K562 (cell line): ENCODE measurements around the gene PRELID1. TPM values are rescaled to one million over a fixed set of nuclear protein-coding genes. Genes with fewer than 3 reads are reported as not detected.
A peak's percentile ranks its signal among the peaks of the same experiment; 100 is the strongest.

Source experiments
- ATF1 ChIP-seq, 2 experiments: fragments of 450-650 bp in 1 of 2; IDR thresholded peaks; 2 replicates each; pipeline ENCODE4 v1.6.1; 2016; ENCODE audit warnings: missing compliant biosample characterization in 1 of 2, missing genetic modification characterization in 1 of 2
- CAMTA2 ChIP-seq: fragments of 250-450 bp; sonication (Bioruptor Pico); conservative IDR thresholded peaks from 2 replicates; pipeline ENCODE4 v1.5.1; 2022
- EZH2 ChIP-seq: IDR thresholded peaks from 2 replicates; pipeline ENCODE4 v1.6.1; 2012; ENCODE audit warnings: low read depth, mild to moderate bottlenecking, inconsistent platforms, low read length, borderline replicate concordance
- FIP1L1 ChIP-seq: fragments of 200-400 bp; formaldehyde crosslinking; IDR thresholded peaks from 2 replicates; pipeline ENCODE4 v1.6.1; 2018; ENCODE audit warnings: mild to moderate bottlenecking, low read depth, low read length; ENCODE audit not compliant: poor library complexity, severe bottlenecking
- HNRNPLL ChIP-seq: fragments of 200-400 bp; formaldehyde crosslinking; IDR thresholded peaks from 2 replicates; pipeline ENCODE4 v1.6.1; 2017; ENCODE audit warnings: low read length, low read depth, mild to moderate bottlenecking; ENCODE audit not compliant: poor library complexity, severe bottlenecking
- KLF1 ChIP-seq: fragments of 450-650 bp; IDR thresholded peaks from 2 replicates; pipeline ENCODE4 v1.6.1; 2016; ENCODE audit warnings: missing genetic modification characterization, missing compliant biosample characterization
- KLF6 ChIP-seq: fragments of 250-450 bp; sonication (Bioruptor Pico); IDR thresholded peaks from 2 replicates; pipeline ENCODE4 v1.4.0; 2020; ENCODE audit warnings: mild to moderate bottlenecking, moderate library complexity, borderline replicate concordance
- NR2C2 ChIP-seq, 2 experiments: fragments of 200-800 bp in 1 of 2; sonication (Bioruptor generic) in 1 of 2; sonication (generic) in 1 of 2; formaldehyde crosslinking in 1 of 2; IDR thresholded peaks; 2 replicates each; pipeline versions ENCODE4 v1.6.1 to v1.8.0; 2016 to 2022; ENCODE audit warnings: mild to moderate bottlenecking in 1 of 2, missing compliant biosample characterization in 1 of 2, missing genetic modification characterization in 1 of 2, missing genetic modification reagents in 1 of 2
- RBM39 ChIP-seq: fragments of 200-400 bp; formaldehyde crosslinking; optimal IDR thresholded peaks from 2 replicates; pipeline ENCODE3; 2018; ENCODE audit warnings: low read depth, low read length
- SMARCE1 ChIP-seq: fragments of 450-650 bp; IDR thresholded peaks from 2 replicates; pipeline ENCODE4 v1.7.1; 2016; ENCODE audit warnings: mild to moderate bottlenecking
- SP2 ChIP-seq: IDR thresholded peaks from 2 replicates; pipeline ENCODE4 v1.6.1; 2011; ENCODE audit warnings: mild to moderate bottlenecking, low read depth, low read length, moderate library complexity; ENCODE audit not compliant: poor library complexity, severe bottlenecking; ENCODE audit errors: extremely low read depth
- SRSF7 ChIP-seq: fragments of 200-400 bp; formaldehyde crosslinking; optimal IDR thresholded peaks from 2 replicates; pipeline ENCODE3; 2017; ENCODE audit warnings: mild to moderate bottlenecking, low read depth, low read length
- TOE1 ChIP-seq, 2 experiments: fragments of 450-650 bp in 1 of 2; sonication (generic) in 1 of 2; formaldehyde crosslinking in 1 of 2; IDR thresholded peaks; 2 replicates each; pipeline versions ENCODE4 v1.7.1 to v1.8.0; 2016 to 2022; ENCODE audit warnings: borderline replicate concordance in 2 of 2, mild to moderate bottlenecking in 2 of 2, antibody characterized with exemption in 1 of 2, inconsistent platforms in 1 of 2, low read depth in 1 of 2, missing genetic modification reagents in 1 of 2, moderate library complexity in 1 of 2
- ZBED1 ChIP-seq: IDR thresholded peaks from 2 replicates; pipeline ENCODE4 v1.6.1; 2014
- ZFP36 ChIP-seq: fragments of 150-350 bp; IDR thresholded peaks from 2 replicates; pipeline ENCODE4 v1.6.1; 2018; ENCODE audit warnings: low read length, low read depth; ENCODE audit not compliant: partially characterized antibody
- ZKSCAN3 ChIP-seq: fragments of 250-450 bp; sonication (Bioruptor Pico); IDR thresholded peaks from 2 replicates; pipeline ENCODE4 v1.4.0; 2020
- ZNF133 ChIP-seq: fragments of 250-450 bp; sonication (Bioruptor Pico); IDR thresholded peaks from 2 replicates; pipeline ENCODE4 v1.4.0; 2020; ENCODE audit warnings: mild to moderate bottlenecking
- ZNF217 ChIP-seq: sonication (generic); formaldehyde crosslinking; IDR thresholded peaks from 2 replicates; pipeline ENCODE4 v1.8.0; 2022; ENCODE audit warnings: mild to moderate bottlenecking, missing genetic modification reagents
- ZNF23 ChIP-seq: fragments of 250-450 bp; sonication (Bioruptor Pico); IDR thresholded peaks from 2 replicates; pipeline ENCODE4 v1.4.0; 2020; ENCODE audit warnings: mild to moderate bottlenecking
- ZNF695 ChIP-seq: fragments of 450-650 bp; formaldehyde crosslinking; IDR thresholded peaks from 2 replicates; pipeline ENCODE4 v1.4.0; 2020; ENCODE audit warnings: mild to moderate bottlenecking, moderate library complexity
- ZNF699 ChIP-seq: fragments of 250-450 bp; sonication (Bioruptor Pico); IDR thresholded peaks from 2 replicates; pipeline ENCODE4 v1.8.0; 2021; ENCODE audit warnings: mild to moderate bottlenecking, moderate library complexity; ENCODE audit not compliant: insufficient replicate concordance
- ZZZ3 ChIP-seq: fragments of 450-650 bp; IDR thresholded peaks from 2 replicates; pipeline ENCODE4 v1.6.1; 2016; ENCODE audit warnings: antibody characterized with exemption, mild to moderate bottlenecking, moderate library complexity
- polyA plus RNA-seq, 8 experiments: library from polyadenylated mRNA; depleted of rRNA in 4 of 8; stranded (reverse) in 5 of 8; unstranded in 3 of 8; fragments of >200 nt; fragmentation: Nextera tagmentation in 2 of 8; fragmentation: Illumina TruSeq in 1 of 8; extraction: Ambion mirVana in 2 of 8; extraction: Trizol in 1 of 8; gene quantifications; 2 replicates each; pipeline versions ENCODE4 v1.2.1 to v1.2.3, GENCODE V29; 2011 to 2014; ENCODE audit warnings: inconsistent platforms in 1 of 8, missing spikeins in 1 of 8
- total RNA-seq, 7 experiments: library from RNA; depleted of rRNA in 6 of 7; stranded (reverse); fragments of >200 nt in 6 of 7; fragmentation: Illumina TruSeq in 2 of 7; extraction: Trizol in 2 of 7; gene quantifications; 2 replicates each; pipeline versions ENCODE4 v1.2.1 to v1.2.3, GENCODE V29; 2011 to 2021; ENCODE audit warnings: low replicate concordance in 1 of 7
- TF ChIP-seq, protein P1 (sequence below): sonication (generic); formaldehyde crosslinking; IDR thresholded peaks from 2 replicates; pipeline ENCODE4 v1.8.1; 2023; ENCODE audit warnings: mild to moderate bottlenecking, missing genetic modification reagents
- TF ChIP-seq, protein P2 (sequence below): fragments of 250-450 bp; sonication (Bioruptor Pico); IDR thresholded peaks from 2 replicates; pipeline ENCODE4 v1.5.0; 2021

PRELID1 gene
- total and polyA plus RNA-seq, 9 of the 15 experiments (the other 6 are each of a cell fraction or from before 2014, with no cell fraction given), result 40.1 to 484 (median 340) TPM

DNA sequence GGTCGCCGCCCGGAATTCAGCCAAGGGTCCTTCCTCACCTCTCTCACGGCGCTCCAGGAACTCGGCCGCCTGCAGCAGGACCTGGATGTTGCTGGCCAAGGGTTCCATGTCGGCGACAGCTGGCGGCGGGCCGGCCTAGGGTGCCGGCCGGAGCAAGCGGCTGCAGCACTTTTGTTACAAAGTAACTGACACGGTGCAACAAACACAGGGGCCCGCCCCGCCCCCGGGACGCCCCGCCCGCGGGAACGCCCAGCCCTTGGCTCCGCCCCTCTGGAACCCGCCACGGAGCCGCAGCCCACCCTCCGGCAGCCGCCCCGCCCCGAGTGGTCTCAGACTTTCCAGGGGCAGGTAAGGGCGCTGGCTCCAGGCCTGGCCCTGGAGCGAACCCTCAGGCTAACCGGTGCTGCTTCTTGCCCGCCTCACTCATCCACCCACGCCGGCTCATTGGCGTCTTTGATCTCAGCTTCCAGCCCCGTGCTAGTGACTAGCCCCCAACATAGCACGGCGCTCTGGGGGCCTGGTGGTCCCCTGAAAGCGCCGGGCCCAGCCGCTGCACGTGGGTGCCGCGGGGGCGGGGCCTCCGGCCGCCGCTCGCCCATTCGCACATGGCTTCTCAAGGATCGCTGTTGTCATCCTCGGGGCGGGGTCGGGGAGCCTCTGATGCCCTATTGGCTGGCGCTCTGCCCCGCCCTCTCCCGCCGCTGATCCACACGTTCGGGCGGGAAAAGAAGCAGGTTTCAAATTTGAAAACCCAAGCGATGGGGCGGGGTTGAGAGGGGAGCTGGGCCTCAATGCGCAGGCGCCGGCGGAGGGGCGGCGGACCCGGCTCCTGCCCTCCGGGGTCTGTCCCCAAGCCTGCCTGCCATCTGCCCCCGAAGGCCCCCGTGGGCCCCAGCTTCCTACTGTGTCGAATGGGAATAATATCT, 8.4 kb downstream of the PRELID1 start, which contains the start of gene MXD3 (continued):
- TF ChIP-seq, protein P1, sequence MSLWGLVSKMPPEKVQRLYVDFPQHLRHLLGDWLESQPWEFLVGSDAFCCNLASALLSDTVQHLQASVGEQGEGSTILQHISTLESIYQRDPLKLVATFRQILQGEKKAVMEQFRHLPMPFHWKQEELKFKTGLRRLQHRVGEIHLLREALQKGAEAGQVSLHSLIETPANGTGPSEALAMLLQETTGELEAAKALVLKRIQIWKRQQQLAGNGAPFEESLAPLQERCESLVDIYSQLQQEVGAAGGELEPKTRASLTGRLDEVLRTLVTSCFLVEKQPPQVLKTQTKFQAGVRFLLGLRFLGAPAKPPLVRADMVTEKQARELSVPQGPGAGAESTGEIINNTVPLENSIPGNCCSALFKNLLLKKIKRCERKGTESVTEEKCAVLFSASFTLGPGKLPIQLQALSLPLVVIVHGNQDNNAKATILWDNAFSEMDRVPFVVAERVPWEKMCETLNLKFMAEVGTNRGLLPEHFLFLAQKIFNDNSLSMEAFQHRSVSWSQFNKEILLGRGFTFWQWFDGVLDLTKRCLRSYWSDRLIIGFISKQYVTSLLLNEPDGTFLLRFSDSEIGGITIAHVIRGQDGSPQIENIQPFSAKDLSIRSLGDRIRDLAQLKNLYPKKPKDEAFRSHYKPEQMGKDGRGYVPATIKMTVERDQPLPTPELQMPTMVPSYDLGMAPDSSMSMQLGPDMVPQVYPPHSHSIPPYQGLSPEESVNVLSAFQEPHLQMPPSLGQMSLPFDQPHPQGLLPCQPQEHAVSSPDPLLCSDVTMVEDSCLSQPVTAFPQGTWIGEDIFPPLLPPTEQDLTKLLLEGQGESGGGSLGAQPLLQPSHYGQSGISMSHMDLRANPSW, result 0 out of 2 replicates have a peak, but pooled peaks have one; percentile 28
- peak; percentile 95 for TF ChIP-seq ZBED1
- TF ChIP-seq TOE1 (IDR thresholded peaks at IDR 0.05; ENCODE audit: borderline replicate concordance), result no peak; the same call in 1 of the 2 replicates
- TF ChIP-seq TOE1 (CRISPR knock-in tag; IDR thresholded peaks at IDR 0.05; ENCODE audit: borderline replicate concordance, low read depth), result no peak
- no peak for TF ChIP-seq CAMTA2
- no peak for TF ChIP-seq FIP1L1
- no peak for TF ChIP-seq ZNF695 (CRISPR knock-in tag)
- peak; percentile 44; the same call in 1 of the 2 replicates for TF ChIP-seq KLF1 (tag)
- no peak for TF ChIP-seq ZNF23 (CRISPR knock-in tag)
- no peak for TF ChIP-seq ZKSCAN3
- TF ChIP-seq RBM39, result no peak
- TF ChIP-seq KLF6, result 0 out of 2 replicates have a peak, but pooled peaks have one; percentile 37
- TF ChIP-seq ZNF217 (CRISPR knock-in tag), result no peak
- no peak for TF ChIP-seq ZFP36
- no peak for TF ChIP-seq ZNF133 (CRISPR knock-in tag)
- TF ChIP-seq, protein P2, sequence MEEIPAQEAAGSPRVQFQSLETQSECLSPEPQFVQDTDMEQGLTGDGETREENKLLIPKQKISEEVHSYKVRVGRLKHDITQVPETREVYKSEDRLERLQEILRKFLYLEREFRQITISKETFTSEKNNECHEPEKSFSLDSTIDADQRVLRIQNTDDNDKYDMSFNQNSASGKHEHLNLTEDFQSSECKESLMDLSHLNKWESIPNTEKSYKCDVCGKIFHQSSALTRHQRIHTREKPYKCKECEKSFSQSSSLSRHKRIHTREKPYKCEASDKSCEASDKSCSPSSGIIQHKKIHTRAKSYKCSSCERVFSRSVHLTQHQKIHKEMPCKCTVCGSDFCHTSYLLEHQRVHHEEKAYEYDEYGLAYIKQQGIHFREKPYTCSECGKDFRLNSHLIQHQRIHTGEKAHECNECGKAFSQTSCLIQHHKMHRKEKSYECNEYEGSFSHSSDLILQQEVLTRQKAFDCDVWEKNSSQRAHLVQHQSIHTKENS (CRISPR knock-in tag), result no peak
- TF ChIP-seq ATF1 (CRISPR knock-in tag; IDR thresholded peaks at IDR 0.05), result no peak
- TF ChIP-seq ATF1 (tag; IDR thresholded peaks at IDR 0.05), result peak; percentile 79
- TF ChIP-seq EZH2, result no peak
- TF ChIP-seq SMARCE1, result no peak
- TF ChIP-seq SRSF7, result no peak
- no peak for TF ChIP-seq HNRNPLL
- no peak for TF ChIP-seq ZZZ3
- 0 out of 2 replicates have a peak, but pooled peaks have one; percentile 43 for TF ChIP-seq NR2C2 (CRISPR knock-in tag; IDR thresholded peaks at IDR 0.05)
- TF ChIP-seq NR2C2 (tag; IDR thresholded peaks at IDR 0.05), result no peak
- TF ChIP-seq SP2, result no peak
- no peak for TF ChIP-seq ZNF699
